Gastroesophageal sphincter (tissue), 4 donors: ENCODE results near the gene FAM177B. TPM values are rescaled to one million over a fixed set of nuclear protein-coding genes. Genes with fewer than 3 reads are reported as not detected.

Experiments
- ATAC-seq: fragments of 150-250 bp; one replicate; pipeline ENCODE4 v1.9.1; 2016; ENCODE audit warnings: mild to moderate bottlenecking, moderate library complexity
- H3K27ac ChIP-seq, 4 donors: fragments of 200-600 bp; sonication (generic) in 3 of 4; 1 replicate in 3 of 4; 2 replicates in 1 of 4; pipeline ENCODE4 v1.5.1; 2016 to 2019
- H3K27me3 ChIP-seq: fragments of 200-600 bp; sonication (generic); one replicate; pipeline ENCODE4 v1.5.1; 2019
- H3K36me3 ChIP-seq, 2 donors: fragments of 200-600 bp; sonication (generic); one replicate each; pipeline ENCODE4 v1.5.1; 2019; ENCODE audit warnings: control low read depth in 1 of 2
- H3K4me1 ChIP-seq, 3 donors: fragments of 200-600 bp; sonication (generic); 1 replicate in 2 of 3; 2 replicates in 1 of 3; pipeline ENCODE4 v1.5.1; 2016 to 2019; ENCODE audit warnings: control low read depth in 2 of 3
- H3K4me3 ChIP-seq, 2 donors: fragments of 200-600 bp; sonication (generic); one replicate each; pipeline ENCODE4 v1.5.1; 2019; ENCODE audit warnings: mild to moderate bottlenecking in 1 of 2, moderate library complexity in 1 of 2
- H3K9me3 ChIP-seq, 3 donors: fragments of 200-600 bp; sonication (generic); one replicate each; pipeline ENCODE4 v1.5.1; 2017 to 2019; ENCODE audit warnings: control low read depth in 2 of 3
- CTCF ChIP-seq, 4 experiments: fragments of 200-600 bp in 2 of 4; fragments of 450-650 bp in 2 of 4; sonication (generic) in 1 of 4; IDR thresholded peaks; one replicate each; pipeline ENCODE4 v1.5.1; 2017 to 2019; ENCODE audit warnings: antibody characterized with exemption in 4 of 4, mild to moderate bottlenecking in 2 of 4, moderate library complexity in 2 of 4
- EP300 ChIP-seq: sonication (generic); formaldehyde crosslinking; IDR thresholded peaks from one replicate; pipeline ENCODE4 v1.6.1; 2017; ENCODE audit warnings: antibody characterized with exemption, mild to moderate bottlenecking
- POLR2A ChIP-seq, 2 donors: fragments of 450-650 bp; IDR thresholded peaks; one replicate each; pipeline ENCODE4 v1.6.1; 2017; ENCODE audit warnings: antibody characterized with exemption in 2 of 2, mild to moderate bottlenecking in 2 of 2, moderate library complexity in 1 of 2
- POLR2AphosphoS5 ChIP-seq: sonication (generic); formaldehyde crosslinking; IDR thresholded peaks from one replicate; pipeline ENCODE4 v1.6.1; 2017; ENCODE audit warnings: antibody characterized with exemption
- WGBS, 2 donors: methylation state at CpG; one replicate each; pipeline ENCODE4 v1.1.5; 2018; ENCODE audit warnings: low coverage in 1 of 2; 5-methylcytosine and 5-hydroxymethylcytosine counted together
- total RNA-seq, 4 donors: library from RNA; depleted of rRNA; stranded (reverse); fragments of >200 nt; gene quantifications; one replicate each; pipeline ENCODE4 v1.1.0, GENCODE V29; 2016

FAM177B gene
- total RNA-seq, 4 donors from 2014 or later, result 0.73 TPM; not detected in 3

- WGBS, 2 donors, result 100% methylated on average over 1 of the region's 1 CpG
- no peak for TF ChIP-seq CTCF (IDR thresholded peaks at IDR 0.05)
- TF ChIP-seq POLR2AphosphoS5, result peak; percentile 49
- no peaks in the 10 kb centered on the region for H3K36me3 ChIP-seq
- no peak overlapping the region for H3K27ac ChIP-seq
- no peaks in the 10 kb centered on the region for H3K27me3 ChIP-seq
- H3K9me3 ChIP-seq, result no peaks in the 10 kb centered on the region
- H3K4me3 ChIP-seq, result no peak overlapping the region
- no peak for ATAC-seq
- H3K4me1 ChIP-seq, result peaks cover 0 to 6% (median 0%) of the 10 kb centered on the region in 3 donors
Observed at GRCh38 chr1:222777463-222777862, 40.5 kb downstream of the FAM177B start.

GRCh38 chr1:222777977-222778376, 41.0 kb downstream of the FAM177B start:
- 28 to 45% methylated on average over 2 of the region's 2 CpGs for WGBS, 2 donors
- no peak overlapping the region for H3K27ac ChIP-seq
- no peak for ATAC-seq

GRCh38 chr1:222781251-222781650, 44.2 kb downstream of the FAM177B start:
- H3K27ac ChIP-seq, result no peak overlapping the region
- H3K36me3 ChIP-seq, result no peaks in the 10 kb centered on the region
- ATAC-seq, result no peak
- 53 to 80% methylated on average over 4 of the region's 4 CpGs for WGBS, 2 donors
- TF ChIP-seq POLR2A (IDR thresholded peaks at IDR 0.05), result no peak
- no peak for TF ChIP-seq POLR2AphosphoS5
- no peak for TF ChIP-seq EP300
- no peak for TF ChIP-seq CTCF (IDR thresholded peaks at IDR 0.05)
- H3K27me3 ChIP-seq, result no peaks in the 10 kb centered on the region
- H3K4me1 ChIP-seq, result peaks cover 0 to 6% (median 0%) of the 10 kb centered on the region in 3 donors
- no peaks in the 10 kb centered on the region for H3K9me3 ChIP-seq
- no peak overlapping the region for H3K4me3 ChIP-seq

More at GRCh38 chr1:222777977-222778376, 41.0 kb downstream of the FAM177B start:
- no peaks in the 10 kb centered on the region for H3K36me3 ChIP-seq
- TF ChIP-seq EP300, result no peak
- peak; percentile 37 for TF ChIP-seq POLR2AphosphoS5
- no peak for TF ChIP-seq CTCF (IDR thresholded peaks at IDR 0.05)
- TF ChIP-seq POLR2A (IDR thresholded peaks at IDR 0.05), result no peak
- no peaks in the 10 kb centered on the region for H3K9me3 ChIP-seq
- no peaks in the 10 kb centered on the region for H3K27me3 ChIP-seq
- peaks cover 0 to 6% (median 0%) of the 10 kb centered on the region in 3 donors for H3K4me1 ChIP-seq
- H3K4me3 ChIP-seq, result no peak overlapping the region

- H3K4me3 ChIP-seq, result no peak overlapping the region
- TF ChIP-seq CTCF (IDR thresholded peaks at IDR 0.05), result no peak
- no peak for TF ChIP-seq POLR2A (IDR thresholded peaks at IDR 0.05)
- TF ChIP-seq EP300, result no peak
- TF ChIP-seq POLR2AphosphoS5, result no peak
- H3K9me3 ChIP-seq, result no peaks in the 10 kb centered on the region
- ATAC-seq, result no peak
- H3K27me3 ChIP-seq, result no peaks in the 10 kb centered on the region
- no peaks in the 10 kb centered on the region for H3K4me1 ChIP-seq
- H3K27ac ChIP-seq, result no peak overlapping the region
- H3K36me3 ChIP-seq, result no peaks in the 10 kb centered on the region
Observed at GRCh38 chr1:222783051-222783450, 46.0 kb downstream of the FAM177B start.

GRCh38 chr1:222784371-222784770, 47.4 kb downstream of the FAM177B start:
- 33 to 48% methylated on average over 2 to 3 of the region's 3 CpGs for WGBS, 2 donors

More at GRCh38 chr1:222784371-222784770, 47.4 kb downstream of the FAM177B start:
- ATAC-seq, result no peak
- H3K27ac ChIP-seq, result no peak overlapping the region
- no peaks in the 10 kb centered on the region for H3K27me3 ChIP-seq
- H3K36me3 ChIP-seq, result no peaks in the 10 kb centered on the region
- H3K4me3 ChIP-seq, result no peak overlapping the region
- no peaks in the 10 kb centered on the region for H3K9me3 ChIP-seq
- TF ChIP-seq POLR2AphosphoS5, result no peak
- no peak for TF ChIP-seq POLR2A (IDR thresholded peaks at IDR 0.05)
- TF ChIP-seq CTCF (IDR thresholded peaks at IDR 0.05), result no peak
- TF ChIP-seq EP300, result no peak
- H3K4me1 ChIP-seq, result no peaks in the 10 kb centered on the region
